GM23338 (cell line): ENCODE measurements around the gene GRIK5.

Experiments
- CREB1 ChIP-seq: fragments of 250-450 bp; sonication (Bioruptor Pico); IDR thresholded peaks from 2 replicates; pipeline ENCODE4 v1.5.0; 2020; ENCODE audit warnings: low read depth, mild to moderate bottlenecking, moderate library complexity
- EZH2 ChIP-seq: fragments of 200-600 bp; sonication (generic); IDR thresholded peaks from one replicate; pipeline ENCODE4 v1.8.0; 2017; ENCODE audit warnings: antibody characterized with exemption, mild to moderate bottlenecking, low read depth; ENCODE audit not compliant: unreplicated experiment
- EZH2phosphoT487 ChIP-seq: fragments of 200-600 bp; sonication (generic); IDR thresholded peaks from one replicate; pipeline ENCODE4 v1.8.1; 2018; ENCODE audit warnings: antibody characterized with exemption; ENCODE audit not compliant: unreplicated experiment
- JUNB ChIP-seq: IDR thresholded peaks from one replicate; pipeline ENCODE4 v1.6.1; 2016; ENCODE audit warnings: antibody characterized with exemption; ENCODE audit not compliant: unreplicated experiment
- NANOG ChIP-seq: IDR thresholded peaks from 2 replicates; pipeline ENCODE4 v1.6.1; 2016; ENCODE audit warnings: antibody characterized with exemption, borderline replicate concordance
- POLR2AphosphoS5 ChIP-seq: IDR thresholded peaks from 2 replicates; pipeline ENCODE4 v1.6.1; 2016; ENCODE audit warnings: antibody characterized with exemption, low read depth
- ZNF331 ChIP-seq: fragments of 250-450 bp; sonication (Bioruptor Pico); IDR thresholded peaks from 2 replicates; pipeline ENCODE4 v1.5.0; 2020; ENCODE audit warnings: low read depth, mild to moderate bottlenecking, moderate library complexity
- TF ChIP-seq, protein P1 (sequence below), 2 experiments: fragments of 200-600 bp in 1 of 2; sonication (generic) in 1 of 2; conservative IDR thresholded peaks; 2 replicates each; pipeline versions ENCODE4 v1.5.1 to v1.6.1; 2016 to 2017; ENCODE audit warnings: antibody characterized with exemption in 2 of 2, low read depth in 2 of 2, mild to moderate bottlenecking in 2 of 2, moderate library complexity in 1 of 2
- TF ChIP-seq, protein P2 (sequence below): IDR thresholded peaks from one replicate; pipeline ENCODE4 v1.6.1; 2018; ENCODE audit warnings: antibody characterized with exemption; ENCODE audit not compliant: unreplicated experiment

DNA sequence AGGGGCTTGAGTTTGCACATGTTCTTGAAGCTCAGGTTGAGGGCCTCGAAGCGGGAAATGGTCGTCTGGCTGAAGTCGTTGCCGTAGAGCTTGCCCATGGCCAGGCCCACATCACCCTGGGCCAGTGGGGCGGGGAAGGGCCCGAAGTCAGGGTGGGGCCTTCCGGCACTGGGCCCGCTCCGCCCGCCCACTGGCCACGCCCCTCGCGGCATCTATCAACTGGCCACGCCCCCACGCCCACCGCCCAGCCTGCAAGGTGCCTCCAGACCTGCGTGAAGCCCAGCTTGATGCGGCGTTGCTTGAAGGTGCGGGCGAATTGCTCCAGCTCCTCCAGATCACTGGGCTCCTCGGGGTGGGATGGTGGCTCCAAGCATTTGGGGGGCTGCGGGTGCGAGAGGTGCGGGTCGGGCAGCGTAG lies 25.8 kb upstream of the GRIK5 start:
- TF ChIP-seq, protein P1, sequence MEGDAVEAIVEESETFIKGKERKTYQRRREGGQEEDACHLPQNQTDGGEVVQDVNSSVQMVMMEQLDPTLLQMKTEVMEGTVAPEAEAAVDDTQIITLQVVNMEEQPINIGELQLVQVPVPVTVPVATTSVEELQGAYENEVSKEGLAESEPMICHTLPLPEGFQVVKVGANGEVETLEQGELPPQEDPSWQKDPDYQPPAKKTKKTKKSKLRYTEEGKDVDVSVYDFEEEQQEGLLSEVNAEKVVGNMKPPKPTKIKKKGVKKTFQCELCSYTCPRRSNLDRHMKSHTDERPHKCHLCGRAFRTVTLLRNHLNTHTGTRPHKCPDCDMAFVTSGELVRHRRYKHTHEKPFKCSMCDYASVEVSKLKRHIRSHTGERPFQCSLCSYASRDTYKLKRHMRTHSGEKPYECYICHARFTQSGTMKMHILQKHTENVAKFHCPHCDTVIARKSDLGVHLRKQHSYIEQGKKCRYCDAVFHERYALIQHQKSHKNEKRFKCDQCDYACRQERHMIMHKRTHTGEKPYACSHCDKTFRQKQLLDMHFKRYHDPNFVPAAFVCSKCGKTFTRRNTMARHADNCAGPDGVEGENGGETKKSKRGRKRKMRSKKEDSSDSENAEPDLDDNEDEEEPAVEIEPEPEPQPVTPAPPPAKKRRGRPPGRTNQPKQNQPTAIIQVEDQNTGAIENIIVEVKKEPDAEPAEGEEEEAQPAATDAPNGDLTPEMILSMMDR (conservative IDR thresholded peaks at IDR 0.05; ENCODE audit: low read depth in 2 of 2), result no peak
- TF ChIP-seq CREB1 (CRISPR knock-in tag) (no peak), EZH2 (no peak), EZH2phosphoT487 (no peak), NANOG (no peak), POLR2AphosphoS5 (peak; percentile 69), JUNB (no peak), ZNF331 (CRISPR knock-in tag) (no peak)
- TF ChIP-seq, protein P2, sequence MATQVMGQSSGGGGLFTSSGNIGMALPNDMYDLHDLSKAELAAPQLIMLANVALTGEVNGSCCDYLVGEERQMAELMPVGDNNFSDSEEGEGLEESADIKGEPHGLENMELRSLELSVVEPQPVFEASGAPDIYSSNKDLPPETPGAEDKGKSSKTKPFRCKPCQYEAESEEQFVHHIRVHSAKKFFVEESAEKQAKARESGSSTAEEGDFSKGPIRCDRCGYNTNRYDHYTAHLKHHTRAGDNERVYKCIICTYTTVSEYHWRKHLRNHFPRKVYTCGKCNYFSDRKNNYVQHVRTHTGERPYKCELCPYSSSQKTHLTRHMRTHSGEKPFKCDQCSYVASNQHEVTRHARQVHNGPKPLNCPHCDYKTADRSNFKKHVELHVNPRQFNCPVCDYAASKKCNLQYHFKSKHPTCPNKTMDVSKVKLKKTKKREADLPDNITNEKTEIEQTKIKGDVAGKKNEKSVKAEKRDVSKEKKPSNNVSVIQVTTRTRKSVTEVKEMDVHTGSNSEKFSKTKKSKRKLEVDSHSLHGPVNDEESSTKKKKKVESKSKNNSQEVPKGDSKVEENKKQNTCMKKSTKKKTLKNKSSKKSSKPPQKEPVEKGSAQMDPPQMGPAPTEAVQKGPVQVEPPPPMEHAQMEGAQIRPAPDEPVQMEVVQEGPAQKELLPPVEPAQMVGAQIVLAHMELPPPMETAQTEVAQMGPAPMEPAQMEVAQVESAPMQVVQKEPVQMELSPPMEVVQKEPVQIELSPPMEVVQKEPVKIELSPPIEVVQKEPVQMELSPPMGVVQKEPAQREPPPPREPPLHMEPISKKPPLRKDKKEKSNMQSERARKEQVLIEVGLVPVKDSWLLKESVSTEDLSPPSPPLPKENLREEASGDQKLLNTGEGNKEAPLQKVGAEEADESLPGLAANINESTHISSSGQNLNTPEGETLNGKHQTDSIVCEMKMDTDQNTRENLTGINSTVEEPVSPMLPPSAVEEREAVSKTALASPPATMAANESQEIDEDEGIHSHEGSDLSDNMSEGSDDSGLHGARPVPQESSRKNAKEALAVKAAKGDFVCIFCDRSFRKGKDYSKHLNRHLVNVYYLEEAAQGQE, result no peak
